Spleen (tissue), 11 donors: ENCODE results near the gene FHIT. TPM values are rescaled to one million over a fixed set of nuclear protein-coding genes. Genes with fewer than 3 reads are reported as not detected.

Source experiments
- DNase-seq: peaks from one replicate; pipeline ENCODE4 v3.0.0-alpha.2; 2020
- H3K27ac ChIP-seq, 8 donors: fragments of 200-600 bp; sonication (generic) in 7 of 8; 1 replicate in 4 of 8; 2 replicates in 4 of 8; pipeline versions ENCODE4 v1.5.0 to v1.8.0; 2016 to 2021; ENCODE audit warnings: inconsistent platforms in 4 of 8, mild to moderate bottlenecking in 4 of 8, moderate library complexity in 1 of 8
- H3K27me3 ChIP-seq, 7 donors: fragments of 200-600 bp; sonication (generic) in 6 of 7; replicated peaks in 1 of 7; 1 replicate in 4 of 7; 2 replicates in 3 of 7; pipeline versions ENCODE4 v1.5.0 to v1.8.0; 2016 to 2021; ENCODE audit warnings: inconsistent platforms in 3 of 7, mild to moderate bottlenecking in 1 of 7
- H3K36me3 ChIP-seq, 6 donors: fragments of 200-600 bp; sonication (generic) in 5 of 6; 1 replicate in 4 of 6; 2 replicates in 2 of 6; pipeline versions ENCODE4 v1.5.0 to v1.8.0; 2016 to 2021; ENCODE audit warnings: inconsistent platforms in 2 of 6
- H3K4me1 ChIP-seq, 6 donors: fragments of 200-600 bp; sonication (generic) in 5 of 6; 1 replicate in 3 of 6; 2 replicates in 3 of 6; pipeline versions ENCODE4 v1.5.0 to v1.8.0; 2016 to 2021; ENCODE audit warnings: inconsistent platforms in 3 of 6
- H3K4me3 ChIP-seq, 8 donors: fragments of 200-600 bp; sonication (generic) in 7 of 8; 1 replicate in 4 of 8; 2 replicates in 4 of 8; pipeline versions ENCODE4 v1.5.0 to v1.8.0; 2016 to 2021; ENCODE audit warnings: inconsistent platforms in 4 of 8, mild to moderate bottlenecking in 4 of 8, moderate library complexity in 2 of 8
- H3K9me3 ChIP-seq, 8 donors: fragments of 200-600 bp; sonication (generic) in 7 of 8; 1 replicate in 4 of 8; 2 replicates in 4 of 8; pipeline versions ENCODE4 v1.5.0 to v1.8.0; 2016 to 2021; ENCODE audit warnings: inconsistent platforms in 4 of 8
- POLR2A ChIP-seq, 3 donors: fragments of 450-650 bp; IDR thresholded peaks; one replicate each; pipeline ENCODE4 v1.5.1; 2017; ENCODE audit warnings: antibody characterized with exemption in 3 of 3, mild to moderate bottlenecking in 1 of 3
- POLR2AphosphoS5 ChIP-seq, 3 donors: sonication (generic); formaldehyde crosslinking; IDR thresholded peaks; one replicate each; pipeline ENCODE4 v1.5.1; 2017; ENCODE audit warnings: antibody characterized with exemption in 3 of 3
- WGBS, 5 donors: extraction: QIAGEN DNeasy Blood & Tissue Kit in 3 of 5; methylation state at CpG; one replicate each; pipeline versions ENCODE4 v1.1.5 to v1.1.7; 2013 to 2018; 5-methylcytosine and 5-hydroxymethylcytosine counted together
- intact Hi-C: fragments of 100-400 bp; cut with DNase I; formaldehyde crosslinking; loops from one replicate; pipeline ENCODE4 v1.15.0; 2023; ENCODE audit warnings: low total_unique reads
- polyA plus RNA-seq, 3 donors: library from polyadenylated mRNA; stranded (reverse); fragments of 200-250 nt; gene quantifications; one replicate each; pipeline ENCODE4 v1.2.1, GENCODE V29; 2013
- total RNA-seq, 7 donors: library from RNA; depleted of rRNA in 3 of 7; stranded (reverse); fragments of >200 nt in 3 of 7; fragmentation: NEBNext Ultra II Directional in 4 of 7; extraction: Animal tissue kit (Norgen Biotek cat#: 25700) in 4 of 7; gene quantifications; one replicate each; pipeline versions ENCODE4 v1.1.0 to v1.2.1, GENCODE V29; 2016 to 2021
- TF ChIP-seq, protein P1 (sequence below), 11 experiments: fragments of 200-600 bp in 7 of 11; fragments of 450-650 bp in 4 of 11; sonication (generic) in 4 of 11; IDR thresholded peaks in 8 of 11; conservative IDR thresholded peaks in 3 of 11; 1 replicate in 7 of 11; 2 replicates in 4 of 11; pipeline versions ENCODE4 v1.4.0 to v1.8.0; 2016 to 2021; ENCODE audit warnings: antibody characterized with exemption in 11 of 11, inconsistent platforms in 4 of 11, mild to moderate bottlenecking in 1 of 11
- donor health status: healthy with polysubstance abuse.
- donor health status: DM: no; HTN: no; CAD: no; lungs with moderate emphysema.
- donor health status: DM: no; HTN: no; CAD: no.
- donor health status: Bipolar disorder and iron deficiency.
- donor health status: healthy.
- donor health status: DM: no; HTN: no; CAD: no.
- donor health status: DM: yes; HTN: yes; CAD: no.

The FHIT gene
- total and polyA plus RNA-seq, 10 donors: 4.1 to 23.1 (median 12.2) TPM

DNA sequence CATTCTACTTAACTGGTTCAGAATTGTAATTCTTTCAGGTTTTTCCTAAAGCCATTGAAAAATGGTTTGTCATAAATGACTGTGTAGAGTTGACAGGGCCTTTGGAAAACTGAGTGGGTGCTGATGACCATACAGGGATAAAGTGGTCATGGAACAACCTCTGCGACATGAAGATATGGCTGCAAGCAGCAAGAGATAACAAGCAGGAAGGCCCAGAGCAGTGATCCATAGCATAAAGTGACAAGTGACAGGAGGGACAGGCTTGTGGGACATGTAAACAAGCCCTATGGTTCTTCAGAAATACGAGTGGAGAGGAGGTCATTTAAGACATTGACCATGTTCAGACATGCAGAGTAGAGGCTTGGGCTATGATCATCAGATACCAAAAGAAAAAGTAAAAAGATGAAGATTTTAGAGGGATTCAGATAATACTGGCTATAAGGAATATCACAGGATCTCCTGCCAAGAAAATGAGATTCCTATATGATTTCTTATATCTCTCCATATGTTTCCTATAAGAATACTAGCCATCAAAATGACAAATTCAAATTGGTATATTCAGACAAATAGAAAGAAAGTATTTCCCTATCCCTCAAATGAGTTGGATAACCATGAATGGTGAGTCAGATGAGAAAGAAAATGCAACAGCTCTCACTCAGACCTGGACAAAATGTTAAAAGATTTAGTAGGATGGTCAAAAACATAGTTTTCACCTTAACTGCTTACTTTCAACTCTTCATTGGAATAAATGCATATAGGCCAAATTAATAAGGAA is 1373.8 kb downstream of the FHIT start:
- DNase-seq: no peak
- H3K4me1 ChIP-seq: no peaks in the 10 kb centered on the region
- H3K4me3 ChIP-seq: no peak overlapping the region
- H3K36me3 ChIP-seq: no peaks in the 10 kb centered on the region
- WGBS, 5 donors: 84 to 97% (median 90%) methylated on average over 2 of the region's 2 CpGs
- intact Hi-C loops: no loop called here
- TF ChIP-seq POLR2AphosphoS5 (IDR thresholded peaks at IDR 0.05) (no peak), POLR2A (IDR thresholded peaks at IDR 0.05) (no peak)
- TF ChIP-seq, protein P1, sequence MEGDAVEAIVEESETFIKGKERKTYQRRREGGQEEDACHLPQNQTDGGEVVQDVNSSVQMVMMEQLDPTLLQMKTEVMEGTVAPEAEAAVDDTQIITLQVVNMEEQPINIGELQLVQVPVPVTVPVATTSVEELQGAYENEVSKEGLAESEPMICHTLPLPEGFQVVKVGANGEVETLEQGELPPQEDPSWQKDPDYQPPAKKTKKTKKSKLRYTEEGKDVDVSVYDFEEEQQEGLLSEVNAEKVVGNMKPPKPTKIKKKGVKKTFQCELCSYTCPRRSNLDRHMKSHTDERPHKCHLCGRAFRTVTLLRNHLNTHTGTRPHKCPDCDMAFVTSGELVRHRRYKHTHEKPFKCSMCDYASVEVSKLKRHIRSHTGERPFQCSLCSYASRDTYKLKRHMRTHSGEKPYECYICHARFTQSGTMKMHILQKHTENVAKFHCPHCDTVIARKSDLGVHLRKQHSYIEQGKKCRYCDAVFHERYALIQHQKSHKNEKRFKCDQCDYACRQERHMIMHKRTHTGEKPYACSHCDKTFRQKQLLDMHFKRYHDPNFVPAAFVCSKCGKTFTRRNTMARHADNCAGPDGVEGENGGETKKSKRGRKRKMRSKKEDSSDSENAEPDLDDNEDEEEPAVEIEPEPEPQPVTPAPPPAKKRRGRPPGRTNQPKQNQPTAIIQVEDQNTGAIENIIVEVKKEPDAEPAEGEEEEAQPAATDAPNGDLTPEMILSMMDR (IDR thresholded peaks at IDR 0.05 in 8 of 11, conservative IDR thresholded peaks at IDR 0.05 in 3 of 11): no peak
- H3K9me3 ChIP-seq: no peaks in the 10 kb centered on the region
- no peaks in the 10 kb centered on the region for H3K27me3 ChIP-seq
- peak overlapping the region in 1 of 8 donors; percentile 5 for H3K27ac ChIP-seq

DNA sequence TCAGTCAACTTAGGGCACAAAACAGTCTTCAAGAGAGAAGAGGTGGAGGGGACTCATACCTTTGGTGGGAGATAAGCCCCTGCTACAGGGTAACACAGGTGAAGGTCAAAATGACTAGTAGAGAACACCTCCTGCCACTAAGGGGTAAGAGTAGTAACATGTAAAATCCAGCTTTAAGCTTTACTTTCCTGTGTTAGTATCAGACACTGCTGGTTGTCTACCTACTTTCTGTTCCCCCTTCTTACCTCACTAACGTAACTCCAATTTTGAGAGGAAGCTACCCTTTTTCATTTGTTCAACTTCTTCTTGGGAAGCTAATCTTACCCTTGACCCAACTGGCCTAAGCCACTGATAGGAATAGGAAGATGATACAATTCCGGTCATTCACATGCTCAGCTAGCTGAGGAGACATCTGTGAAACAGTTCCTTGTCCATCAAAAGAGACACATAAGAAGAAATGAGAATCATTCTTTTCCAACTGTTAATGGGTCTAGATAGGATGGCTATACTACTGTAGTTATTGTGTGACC is 1374.7 kb downstream of the FHIT start:
- 69 to 83% (median 74%) methylated on average over 2 of the region's 2 CpGs for WGBS, 5 donors
- intact Hi-C loops: no loop called here
- Histone ChIP-seq H3K36me3 (no peaks in the 10 kb centered on the region), H3K9me3 (no peaks in the 10 kb centered on the region), H3K4me3 (no peak overlapping the region), H3K27me3 (no peaks in the 10 kb centered on the region), H3K27ac (peak overlapping the region in 2 of 8 donors; percentile 24 to 41), H3K4me1 (no peaks in the 10 kb centered on the region)
- DNase-seq: no peak
- TF ChIP-seq POLR2A (IDR thresholded peaks at IDR 0.05) (no peak), POLR2AphosphoS5 (IDR thresholded peaks at IDR 0.05) (no peak)
- TF ChIP-seq, protein P1 (IDR thresholded peaks at IDR 0.05 in 8 of 11, conservative IDR thresholded peaks at IDR 0.05 in 3 of 11): no peak

DNA sequence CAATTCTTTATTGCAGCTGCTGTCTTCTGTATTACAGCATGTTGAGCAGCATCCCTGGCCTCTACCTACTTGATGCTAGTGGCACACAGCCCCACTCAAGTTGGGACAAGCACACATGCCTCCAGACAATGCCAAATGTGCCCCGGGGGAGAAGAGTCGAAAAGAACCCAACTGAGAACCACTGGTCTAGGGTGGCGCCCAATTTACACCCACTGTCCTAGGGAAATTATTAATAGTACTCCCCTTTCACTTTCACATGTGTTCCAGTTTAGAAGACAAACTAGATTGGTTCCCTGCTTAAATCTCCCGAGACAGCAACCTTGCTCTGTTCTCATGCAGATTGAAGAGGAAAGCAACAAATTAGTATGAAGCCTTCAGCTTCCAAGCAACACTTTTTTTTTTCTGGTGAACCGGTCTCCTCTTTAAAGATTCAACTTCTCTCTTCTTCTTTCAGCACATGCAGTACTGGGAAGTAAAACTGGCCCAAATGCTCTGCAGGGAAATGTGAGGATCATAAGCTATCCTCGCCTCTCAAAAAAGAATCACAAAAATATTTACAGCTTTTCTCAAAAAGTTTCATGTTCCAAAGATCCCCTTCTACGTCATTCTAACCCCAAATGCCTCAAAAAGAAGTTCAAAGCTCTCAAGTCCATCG is 1377.5 kb downstream of the FHIT start:
- peak overlapping the region in 4 of 8 donors; percentile 52 to 75 (median 57) for H3K27ac ChIP-seq
- no peaks in the 10 kb centered on the region for H3K36me3 ChIP-seq
- intact Hi-C loops: no loop called here
- no peak for DNase-seq
- no peaks in the 10 kb centered on the region for H3K27me3 ChIP-seq
- TF ChIP-seq POLR2AphosphoS5 (IDR thresholded peaks at IDR 0.05): no peak
- TF ChIP-seq, protein P1 (IDR thresholded peaks at IDR 0.05 in 8 of 11, conservative IDR thresholded peaks at IDR 0.05 in 3 of 11): no peak
- TF ChIP-seq POLR2A (IDR thresholded peaks at IDR 0.05): no peak
- no peaks in the 10 kb centered on the region for H3K9me3 ChIP-seq
- no peaks in the 10 kb centered on the region for H3K4me1 ChIP-seq
- WGBS, 5 donors: 54 to 63% (median 56%) methylated on average over 8 of the region's 8 CpGs
- no peak overlapping the region for H3K4me3 ChIP-seq

DNA sequence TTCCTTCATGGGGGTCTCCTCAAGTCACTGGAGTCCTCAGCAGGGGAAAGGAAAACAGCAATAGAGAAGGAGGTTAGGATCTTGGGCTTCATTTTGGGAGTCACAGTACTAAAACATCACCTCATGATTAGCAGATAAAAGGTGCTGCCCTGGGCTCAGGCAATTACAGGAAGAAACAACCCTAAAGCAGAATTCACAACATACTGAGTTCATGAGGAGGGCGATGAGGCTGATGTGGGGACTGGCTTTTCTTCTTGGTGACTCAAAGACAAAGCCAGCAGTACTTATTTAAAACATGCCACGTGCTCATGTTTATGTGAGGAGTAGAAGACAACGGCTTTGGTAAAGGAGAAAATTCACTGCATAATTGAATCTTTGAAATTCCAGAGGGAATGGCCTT is 1379.1 kb downstream of the FHIT start:
- DNase-seq: no peak
- Histone ChIP-seq H3K36me3 (no peaks in the 10 kb centered on the region), H3K4me1 (no peaks in the 10 kb centered on the region), H3K9me3 (no peaks in the 10 kb centered on the region), H3K27me3 (no peaks in the 10 kb centered on the region), H3K4me3 (no peak overlapping the region), H3K27ac (no peak overlapping the region)
- intact Hi-C loops: no loop called here
- WGBS, 5 donors: 60 to 88% (median 82%) methylated on average over 3 of the region's 3 CpGs
- TF ChIP-seq, protein P1 (IDR thresholded peaks at IDR 0.05 in 8 of 11, conservative IDR thresholded peaks at IDR 0.05 in 3 of 11): no peak
- TF ChIP-seq POLR2A (IDR thresholded peaks at IDR 0.05): no peak
- no peak for TF ChIP-seq POLR2AphosphoS5 (IDR thresholded peaks at IDR 0.05)
